Measurements from ENCODE around the gene DBH. TPM values are rescaled to one million over a fixed set of nuclear protein-coding genes. Genes with fewer than 3 reads are reported as not detected.

DBH gene
- total RNA-seq, 4 donors from 2014 or later = 0.19 TPM; not detected in 3

- DNase-seq (ENCODE audit: low spot score) (no peak), ATAC-seq (ENCODE audit: low FRiP score) (no peak)
Observed at GRCh38 chr9:133598978-133599377, 37.2 kb upstream of the DBH start.

GRCh38 chr9:133599470-133600173 lies 36.5 kb upstream of the DBH start:
- DNase-seq (ENCODE audit: low spot score) = no peak
- no peak for TF ChIP-seq CTCF (IDR thresholded peaks at IDR 0.05)

More at GRCh38 chr9:133598978-133599377, 37.2 kb upstream of the DBH start:
- TF ChIP-seq CTCF (IDR thresholded peaks at IDR 0.05) = no peak

GRCh38 chr9:133600739-133601138 lies 35.4 kb upstream of the DBH start:
- DNase-seq (ENCODE audit: low spot score) (no peak), ATAC-seq (ENCODE audit: low FRiP score) (no peak)
- no peak for TF ChIP-seq CTCF (IDR thresholded peaks at IDR 0.05)

More at GRCh38 chr9:133599470-133600173, 36.5 kb upstream of the DBH start:
- no peak for ATAC-seq (ENCODE audit: low FRiP score)

- DNase-seq (ENCODE audit: low spot score) = no peak
- TF ChIP-seq CTCF (IDR thresholded peaks at IDR 0.05) = no peak
- no peak for ATAC-seq (ENCODE audit: low FRiP score)
Observed at GRCh38 chr9:133601746-133602145, 34.4 kb upstream of the DBH start.

- TF ChIP-seq CTCF (IDR thresholded peaks at IDR 0.05) = no peak
- DNase-seq (ENCODE audit: low spot score) (no peak), ATAC-seq (ENCODE audit: low FRiP score) (no peak)
Observed at GRCh38 chr9:133602277-133602676, 33.9 kb upstream of the DBH start.

- no peak for ATAC-seq (ENCODE audit: low FRiP score)
- DNase-seq (ENCODE audit: low spot score) = no peak
- TF ChIP-seq CTCF (IDR thresholded peaks at IDR 0.05) = no peak
Observed at GRCh38 chr9:133603135-133603927, 32.8 kb upstream of the DBH start.

Measured in omental fat pad (tissue), 4 donors.